ENCODE data around the gene DERA. TPM values are rescaled to one million over a fixed set of nuclear protein-coding genes. Genes with fewer than 3 reads are reported as not detected.
A peak's percentile ranks its signal among the peaks of the same experiment; 100 is the strongest.

Gene DERA
- total RNA-seq, 2 donors from 2014 or later = 33.0 to 33.7 TPM

DNA sequence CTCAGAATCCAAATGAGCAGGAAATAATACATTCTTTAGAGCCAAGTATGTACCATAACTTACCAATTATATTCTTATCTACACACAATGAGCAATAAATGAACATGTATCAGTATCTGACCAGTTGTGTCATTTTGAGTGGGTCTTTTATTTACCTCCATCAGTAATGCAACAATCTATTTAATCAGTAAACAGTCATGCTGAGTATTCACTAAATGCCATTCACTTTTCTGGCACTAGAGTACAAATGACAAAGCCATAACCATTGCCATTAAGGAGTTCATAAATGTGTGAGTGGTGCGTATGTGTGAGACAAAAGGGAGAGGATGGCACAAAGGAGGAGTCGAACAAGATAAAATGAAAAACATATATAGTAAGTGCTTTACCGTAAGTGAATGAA, 30.4 kb upstream of the DERA start:
- H3K36me3 ChIP-seq = no peaks in the 10 kb centered on the region
- no peak for TF ChIP-seq POLR2AphosphoS5 (IDR thresholded peaks at IDR 0.05)
- no peak for TF ChIP-seq POLR2A (IDR thresholded peaks at IDR 0.05)
- TF ChIP-seq, protein P1, sequence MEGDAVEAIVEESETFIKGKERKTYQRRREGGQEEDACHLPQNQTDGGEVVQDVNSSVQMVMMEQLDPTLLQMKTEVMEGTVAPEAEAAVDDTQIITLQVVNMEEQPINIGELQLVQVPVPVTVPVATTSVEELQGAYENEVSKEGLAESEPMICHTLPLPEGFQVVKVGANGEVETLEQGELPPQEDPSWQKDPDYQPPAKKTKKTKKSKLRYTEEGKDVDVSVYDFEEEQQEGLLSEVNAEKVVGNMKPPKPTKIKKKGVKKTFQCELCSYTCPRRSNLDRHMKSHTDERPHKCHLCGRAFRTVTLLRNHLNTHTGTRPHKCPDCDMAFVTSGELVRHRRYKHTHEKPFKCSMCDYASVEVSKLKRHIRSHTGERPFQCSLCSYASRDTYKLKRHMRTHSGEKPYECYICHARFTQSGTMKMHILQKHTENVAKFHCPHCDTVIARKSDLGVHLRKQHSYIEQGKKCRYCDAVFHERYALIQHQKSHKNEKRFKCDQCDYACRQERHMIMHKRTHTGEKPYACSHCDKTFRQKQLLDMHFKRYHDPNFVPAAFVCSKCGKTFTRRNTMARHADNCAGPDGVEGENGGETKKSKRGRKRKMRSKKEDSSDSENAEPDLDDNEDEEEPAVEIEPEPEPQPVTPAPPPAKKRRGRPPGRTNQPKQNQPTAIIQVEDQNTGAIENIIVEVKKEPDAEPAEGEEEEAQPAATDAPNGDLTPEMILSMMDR (IDR thresholded peaks at IDR 0.05) = no peak
- intact Hi-C loops (cut with DNase I) = no loop called here
- no peak overlapping the region for H3K27ac ChIP-seq
- no peak overlapping the region for H3K4me3 ChIP-seq
- no peak for DNase-seq (ENCODE audit: low spot score)
- no peaks in the 10 kb centered on the region for H3K9me3 ChIP-seq
- WGBS = 77% methylated on average over 3 of the region's 3 CpGs
- H3K4me1 ChIP-seq (replicated peaks) = no peaks in the 10 kb centered on the region
- no peaks in the 10 kb centered on the region for H3K27me3 ChIP-seq (replicated peaks; ENCODE audit: insufficient read depth)

DNA sequence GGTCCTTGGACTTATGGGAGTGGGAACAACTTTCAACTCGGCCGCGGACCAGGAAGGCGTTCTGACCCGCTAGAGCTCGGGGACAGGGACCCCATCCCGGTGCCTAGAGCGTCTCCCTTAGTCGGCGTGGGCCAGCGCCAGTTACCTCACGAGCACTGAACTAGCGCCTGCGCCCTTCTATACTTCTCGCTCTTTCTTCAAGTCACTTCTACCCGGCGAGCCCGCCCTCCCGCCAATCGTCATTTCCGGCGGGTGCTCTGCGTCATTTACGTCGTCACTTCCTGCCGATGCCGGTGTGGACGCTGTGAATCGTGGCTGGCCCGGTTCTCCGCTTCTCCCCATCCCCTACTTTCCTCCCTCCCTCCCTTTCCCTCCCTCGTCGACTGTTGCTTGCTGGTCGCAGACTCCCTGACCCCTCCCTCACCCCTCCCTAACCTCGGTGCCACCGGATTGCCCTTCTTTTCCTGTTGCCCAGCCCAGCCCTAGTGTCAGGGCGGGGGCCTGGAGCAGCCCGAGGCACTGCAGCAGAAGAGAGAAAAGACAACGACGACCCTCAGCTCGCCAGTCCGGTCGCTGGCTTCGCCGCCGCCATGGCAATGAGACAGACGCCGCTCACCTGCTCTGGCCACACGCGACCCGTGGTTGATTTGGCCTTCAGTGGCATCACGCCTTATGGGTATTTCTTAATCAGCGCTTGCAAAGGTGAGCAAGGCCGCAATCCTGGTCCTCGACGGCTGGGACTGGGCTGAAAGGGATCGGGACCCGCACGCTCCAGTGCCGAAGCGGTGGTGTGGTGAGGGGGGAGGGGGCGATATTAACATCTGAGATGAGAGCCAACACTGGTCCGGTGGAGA, 28.8 kb upstream of the DERA start, which contains the start of gene STRAP:
Gene STRAP, plus strand, starts transcription at position 270 of the 854 bp plus-strand sequence. Its CDS starts 321 bp downstream, at position 591.
- Histone ChIP-seq H3K36me3 (no peaks in the 10 kb centered on the region), H3K4me1 (replicated peaks) (no peaks in the 10 kb centered on the region), H3K4me3 (peak within 1 kb of the TSS; percentile 66 to 82), H3K27ac (peak within 1 kb of the TSS; percentile 98 to 99), H3K9me3 (no peaks in the 10 kb centered on the region), H3K27me3 (replicated peaks; ENCODE audit: insufficient read depth) (no peaks in the 10 kb centered on the region)
- peak; percentile 100 for TF ChIP-seq POLR2A (IDR thresholded peaks at IDR 0.05)
- TF ChIP-seq, protein P1 (IDR thresholded peaks at IDR 0.05) = no peak
- peak; percentile 100 for TF ChIP-seq POLR2AphosphoS5 (IDR thresholded peaks at IDR 0.05)
- WGBS = 0% methylated on average over 63 of the region's 63 CpGs
- intact Hi-C loops (cut with DNase I) = no loop called here
- peak; percentile 97 for DNase-seq (ENCODE audit: low spot score)

DNA sequence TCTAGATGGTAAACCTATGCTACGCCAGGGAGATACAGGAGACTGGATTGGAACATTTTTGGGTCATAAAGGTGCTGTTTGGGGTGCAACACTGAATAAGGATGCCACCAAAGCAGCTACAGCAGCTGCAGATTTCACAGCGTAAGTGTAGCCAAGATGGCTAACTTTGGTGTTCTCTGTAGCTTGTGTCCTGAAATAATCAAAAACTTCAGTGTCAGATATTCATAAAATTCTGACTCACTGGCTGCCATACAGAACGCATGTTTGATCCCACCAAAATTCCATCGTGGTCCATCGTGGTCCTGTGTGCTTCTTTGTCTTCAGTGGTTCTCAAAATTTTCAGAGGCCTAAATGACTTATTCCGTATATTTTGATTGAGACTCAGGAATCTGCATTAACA, 27.6 kb upstream of the DERA start:
- no peak for TF ChIP-seq POLR2AphosphoS5 (IDR thresholded peaks at IDR 0.05)
- no peak for TF ChIP-seq POLR2A (IDR thresholded peaks at IDR 0.05)
- TF ChIP-seq, protein P1 (IDR thresholded peaks at IDR 0.05) = no peak
- Histone ChIP-seq H3K4me3 (peak overlapping the region; percentile 66 to 82), H3K4me1 (replicated peaks) (no peaks in the 10 kb centered on the region), H3K27me3 (replicated peaks; ENCODE audit: insufficient read depth) (no peaks in the 10 kb centered on the region), H3K9me3 (no peaks in the 10 kb centered on the region), H3K36me3 (no peaks in the 10 kb centered on the region), H3K27ac (peak overlapping the region in 1 of 2 donors; percentile 98)
- intact Hi-C loops (cut with DNase I) = no loop called here
- 29% methylated on average over 6 of the region's 6 CpGs for WGBS
- no peak for DNase-seq (ENCODE audit: low spot score)

DNA sequence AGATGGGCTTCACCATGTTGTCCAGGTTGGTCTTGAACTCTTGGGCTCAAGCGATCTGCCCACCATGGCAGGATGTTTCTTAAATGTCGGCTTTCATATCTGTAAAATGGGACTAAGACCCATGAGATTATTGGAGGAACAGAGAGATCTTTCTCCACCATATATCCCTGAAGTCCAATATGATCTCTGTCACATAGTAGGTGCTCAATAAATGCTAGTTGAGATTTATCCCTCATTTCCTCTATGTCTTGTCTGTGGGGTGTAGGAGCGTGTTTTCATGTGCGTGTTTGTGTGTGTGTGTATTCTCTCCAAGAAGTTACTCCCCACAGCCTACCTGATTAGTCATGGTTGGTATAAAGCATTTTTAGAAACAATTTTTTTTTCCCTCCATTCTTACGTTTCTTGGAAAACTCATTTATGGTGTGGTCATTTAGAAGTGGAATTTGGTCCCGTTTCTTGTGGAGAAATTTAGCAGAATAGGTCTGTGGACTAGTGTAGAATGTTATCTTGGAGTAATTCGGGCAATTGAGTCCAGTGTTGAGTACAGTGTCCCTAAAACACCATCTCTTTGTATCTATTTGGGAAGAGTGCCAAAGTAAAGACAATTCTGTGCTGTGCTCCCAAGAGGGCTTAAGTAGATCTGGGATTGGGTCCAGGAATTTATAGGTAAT, 24.6 kb upstream of the DERA start:
- H3K4me3 ChIP-seq = no peak overlapping the region
- no peak overlapping the region for H3K27ac ChIP-seq
- no peaks in the 10 kb centered on the region for H3K36me3 ChIP-seq
- no peaks in the 10 kb centered on the region for H3K4me1 ChIP-seq (replicated peaks)
- no peaks in the 10 kb centered on the region for H3K27me3 ChIP-seq (replicated peaks; ENCODE audit: insufficient read depth)
- intact Hi-C loops (cut with DNase I) = no loop called here
- no peaks in the 10 kb centered on the region for H3K9me3 ChIP-seq
- TF ChIP-seq, protein P1 (IDR thresholded peaks at IDR 0.05) = no peak
- no peak for TF ChIP-seq POLR2A (IDR thresholded peaks at IDR 0.05)
- no peak for TF ChIP-seq POLR2AphosphoS5 (IDR thresholded peaks at IDR 0.05)
- no peak for DNase-seq (ENCODE audit: low spot score)
- 81% methylated on average over 7 of the region's 7 CpGs for whole genome bisulfite sequencing
